Measurements from ENCODE around the gene LYRM9.

Gene LYRM9

DNA sequence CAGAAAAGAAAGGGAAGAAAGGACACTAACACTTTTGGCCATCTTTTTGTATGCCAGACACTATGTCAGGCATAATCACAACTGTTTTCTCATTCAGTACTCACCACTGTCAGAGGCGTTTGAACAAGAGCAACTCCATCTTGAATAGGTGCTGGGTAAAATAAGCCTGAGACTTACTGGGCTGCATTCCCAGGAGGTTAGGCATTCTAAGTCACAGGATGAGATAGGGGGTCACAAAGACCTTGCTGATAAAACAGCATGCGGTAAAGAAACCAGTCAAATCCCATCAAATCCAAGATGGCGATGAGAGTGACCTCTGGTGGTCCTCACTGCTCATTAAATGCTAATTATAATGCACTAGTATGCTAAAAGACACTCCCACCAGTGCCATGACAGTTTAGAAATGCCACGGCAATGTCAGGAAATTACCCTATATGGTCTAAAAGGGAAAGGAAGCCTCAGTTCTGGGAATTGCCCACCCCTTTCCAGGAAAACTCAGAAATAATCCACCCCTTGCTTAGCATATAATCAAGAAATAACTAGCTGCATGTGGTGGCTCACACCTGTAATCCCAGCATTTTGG, 14.9 kb upstream of the LYRM9 start:
- no peak for DNase-seq (ENCODE audit: low spot score)
- TF ChIP-seq, protein P1, sequence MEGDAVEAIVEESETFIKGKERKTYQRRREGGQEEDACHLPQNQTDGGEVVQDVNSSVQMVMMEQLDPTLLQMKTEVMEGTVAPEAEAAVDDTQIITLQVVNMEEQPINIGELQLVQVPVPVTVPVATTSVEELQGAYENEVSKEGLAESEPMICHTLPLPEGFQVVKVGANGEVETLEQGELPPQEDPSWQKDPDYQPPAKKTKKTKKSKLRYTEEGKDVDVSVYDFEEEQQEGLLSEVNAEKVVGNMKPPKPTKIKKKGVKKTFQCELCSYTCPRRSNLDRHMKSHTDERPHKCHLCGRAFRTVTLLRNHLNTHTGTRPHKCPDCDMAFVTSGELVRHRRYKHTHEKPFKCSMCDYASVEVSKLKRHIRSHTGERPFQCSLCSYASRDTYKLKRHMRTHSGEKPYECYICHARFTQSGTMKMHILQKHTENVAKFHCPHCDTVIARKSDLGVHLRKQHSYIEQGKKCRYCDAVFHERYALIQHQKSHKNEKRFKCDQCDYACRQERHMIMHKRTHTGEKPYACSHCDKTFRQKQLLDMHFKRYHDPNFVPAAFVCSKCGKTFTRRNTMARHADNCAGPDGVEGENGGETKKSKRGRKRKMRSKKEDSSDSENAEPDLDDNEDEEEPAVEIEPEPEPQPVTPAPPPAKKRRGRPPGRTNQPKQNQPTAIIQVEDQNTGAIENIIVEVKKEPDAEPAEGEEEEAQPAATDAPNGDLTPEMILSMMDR (IDR thresholded peaks at IDR 0.05; ENCODE audit: extremely low read depth, insufficient read depth, missing control alignments), result no peak
- in situ Hi-C loops (cut with MboI; ENCODE audit: low pct_unique_long_range_greater_than_20kb, low sequenced_read_pairs, unreplicated experiment), result no loop called here

DNA sequence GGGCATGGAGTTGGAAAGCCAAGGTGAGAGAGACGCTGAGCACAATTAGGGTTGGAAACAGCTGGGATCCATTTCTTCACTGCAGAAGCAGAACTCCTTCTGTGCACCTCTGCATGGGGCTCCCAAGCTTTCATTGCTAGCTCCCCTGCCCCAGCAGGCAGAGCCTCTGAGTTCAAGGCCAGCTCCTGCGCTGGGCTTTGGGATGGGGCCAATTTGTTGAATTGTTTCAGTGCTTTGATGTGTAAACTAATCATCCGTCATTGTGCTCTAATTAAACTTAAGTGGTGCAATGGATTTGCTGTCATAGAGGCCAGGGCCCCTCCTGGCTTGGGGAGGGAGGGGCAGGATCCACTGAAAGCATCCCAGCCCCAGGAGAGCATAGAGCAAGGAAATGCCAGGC, 13.5 kb upstream of the LYRM9 start:
- no peak for DNase-seq (ENCODE audit: low spot score)
- TF ChIP-seq, protein P1 (IDR thresholded peaks at IDR 0.05; ENCODE audit: extremely low read depth, insufficient read depth, missing control alignments), result no peak

DNA sequence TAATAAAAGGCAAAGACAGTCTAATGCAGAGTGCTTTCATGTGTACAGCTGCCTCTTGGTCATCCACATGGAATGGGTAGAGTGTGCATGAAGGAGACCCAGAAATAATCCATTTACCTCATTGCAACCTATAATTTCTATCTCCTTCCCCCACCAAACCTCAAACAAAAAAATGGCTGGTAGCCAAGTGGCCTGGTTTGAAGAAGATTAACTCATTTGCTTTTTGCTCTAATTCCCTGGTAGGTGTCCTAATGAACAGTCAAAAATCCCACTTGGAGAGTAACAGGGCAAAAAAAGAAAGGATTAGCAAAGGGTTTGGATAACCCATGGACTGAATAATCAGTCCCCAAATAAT, 13.0 kb upstream of the LYRM9 start:
- TF ChIP-seq, protein P1 (IDR thresholded peaks at IDR 0.05; ENCODE audit: extremely low read depth, insufficient read depth, missing control alignments), result no peak
- no peak for DNase-seq (ENCODE audit: low spot score)
- in situ Hi-C loops (cut with MboI; ENCODE audit: low pct_unique_long_range_greater_than_20kb, low sequenced_read_pairs, unreplicated experiment), result no loop called here

More for the DNA sequence above, 13.5 kb upstream of the LYRM9 start:
- in situ Hi-C loops (cut with MboI; ENCODE audit: low pct_unique_long_range_greater_than_20kb, low sequenced_read_pairs, unreplicated experiment), result no loop called here

DNA sequence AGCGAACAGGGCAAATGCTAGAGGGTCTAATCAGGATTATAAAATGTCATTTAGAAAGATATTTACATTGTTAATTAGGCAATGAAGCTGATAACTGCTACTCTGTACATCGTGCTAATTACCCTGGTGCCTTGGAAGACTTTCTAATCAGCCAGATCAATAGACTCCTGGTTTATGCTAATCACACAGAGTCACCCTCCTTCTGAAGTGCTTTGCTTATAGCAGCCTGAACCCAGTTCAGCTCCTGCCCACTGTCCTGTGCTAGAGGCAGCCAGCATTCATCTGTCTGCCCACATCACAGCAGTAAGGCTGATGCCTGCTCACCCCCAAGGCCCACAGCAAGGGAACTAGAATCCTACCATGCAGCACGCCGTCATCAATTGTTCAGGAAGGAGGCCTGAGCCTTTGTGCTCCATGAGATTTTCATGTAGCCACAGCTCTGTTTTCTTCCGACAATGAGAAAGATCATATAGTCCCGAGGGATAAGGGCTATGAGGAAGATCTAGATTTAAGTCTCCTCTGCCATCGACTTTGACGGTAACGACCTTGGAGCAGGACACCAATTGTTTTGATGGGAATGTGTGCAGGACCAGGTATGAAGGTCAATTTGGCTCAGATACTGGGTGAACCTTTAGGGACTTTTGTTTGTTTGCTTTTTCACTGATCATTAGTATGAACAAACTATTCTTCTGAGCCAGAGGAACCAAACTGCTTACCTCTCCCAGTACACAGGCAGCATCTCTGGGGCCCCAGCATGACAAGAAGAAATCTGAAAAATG, 12.5 kb upstream of the LYRM9 start:
- TF ChIP-seq, protein P1 (IDR thresholded peaks at IDR 0.05; ENCODE audit: extremely low read depth, insufficient read depth, missing control alignments), result no peak
- in situ Hi-C loops (cut with MboI; ENCODE audit: low pct_unique_long_range_greater_than_20kb, low sequenced_read_pairs, unreplicated experiment), result no loop called here
- no peak for DNase-seq (ENCODE audit: low spot score)

DNA sequence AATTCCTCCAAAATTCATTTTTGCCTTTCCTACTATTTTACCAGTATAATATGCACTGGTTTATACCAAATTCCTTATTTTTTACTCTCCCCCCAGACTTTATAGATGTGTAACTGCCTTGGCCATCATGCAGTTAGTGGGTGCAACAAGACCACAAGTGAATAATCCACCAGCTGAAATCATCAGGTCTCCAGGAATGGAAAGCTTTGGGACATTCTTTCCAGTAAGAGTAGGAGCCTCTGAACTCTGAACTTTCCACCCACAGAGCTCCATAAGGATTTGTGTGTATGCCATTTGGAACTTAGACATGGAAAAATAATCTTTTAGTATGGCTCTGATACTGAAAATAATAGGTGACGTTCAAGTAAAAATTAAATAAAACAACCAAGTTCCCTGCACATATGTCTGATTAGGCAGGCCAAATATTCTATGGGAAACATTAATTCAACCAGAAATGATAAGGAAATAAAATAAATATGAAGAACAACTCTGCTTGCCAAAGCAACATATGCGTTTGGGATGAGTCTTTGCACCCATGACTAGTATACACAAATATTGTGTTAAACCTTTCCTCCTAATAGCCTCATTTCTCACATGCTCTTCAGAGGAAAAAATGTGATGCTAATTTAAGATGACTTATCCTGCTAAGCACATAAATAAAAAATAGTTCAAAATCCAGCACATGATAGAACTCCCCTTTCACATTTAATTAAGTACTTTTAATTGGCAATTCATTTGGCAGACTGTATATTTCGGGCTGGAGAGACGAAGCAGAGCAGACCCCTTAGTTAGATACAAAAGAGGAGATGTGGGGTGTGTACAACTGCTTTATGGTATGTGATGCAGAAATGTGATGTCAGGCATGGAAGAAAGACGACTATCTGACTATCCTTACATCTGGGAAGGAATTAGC, 11.6 kb upstream of the LYRM9 start:
- in situ Hi-C loops (cut with MboI; ENCODE audit: low pct_unique_long_range_greater_than_20kb, low sequenced_read_pairs, unreplicated experiment), result no loop called here
- DNase-seq (ENCODE audit: low spot score), result no peak
- TF ChIP-seq, protein P1 (IDR thresholded peaks at IDR 0.05; ENCODE audit: extremely low read depth, insufficient read depth, missing control alignments), result no peak

DNA sequence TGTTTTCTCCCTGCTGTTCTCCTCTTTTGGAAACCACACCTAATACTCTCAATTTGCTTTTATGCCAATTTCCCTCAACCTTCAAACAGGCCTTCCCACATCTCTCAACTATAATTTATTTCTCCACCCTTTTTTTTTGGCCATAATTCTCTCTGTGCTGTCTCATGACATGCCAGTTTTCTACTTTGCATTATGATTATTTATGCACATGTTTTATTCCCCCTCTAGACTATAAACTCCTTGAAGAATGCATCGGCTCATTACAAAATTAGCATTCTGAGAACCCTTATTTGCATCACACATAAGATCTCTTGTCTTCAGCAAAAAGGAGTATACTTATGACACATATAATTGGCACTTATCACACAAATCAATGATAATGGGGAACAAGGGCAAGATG, 10.9 kb upstream of the LYRM9 start:
- DNase-seq (ENCODE audit: low spot score), result no peak
- TF ChIP-seq, protein P1 (IDR thresholded peaks at IDR 0.05; ENCODE audit: extremely low read depth, insufficient read depth, missing control alignments), result no peak
- in situ Hi-C loops (cut with MboI; ENCODE audit: low pct_unique_long_range_greater_than_20kb, low sequenced_read_pairs, unreplicated experiment), result no loop called here
